ENCODE measurements around the gene METTL17.
"Not testable (repeated sequence)": the region's sequence is repeated elsewhere in the genome, so short reads cannot be mapped to it uniquely, and the experiment has no call there.

Gene METTL17

DNA sequence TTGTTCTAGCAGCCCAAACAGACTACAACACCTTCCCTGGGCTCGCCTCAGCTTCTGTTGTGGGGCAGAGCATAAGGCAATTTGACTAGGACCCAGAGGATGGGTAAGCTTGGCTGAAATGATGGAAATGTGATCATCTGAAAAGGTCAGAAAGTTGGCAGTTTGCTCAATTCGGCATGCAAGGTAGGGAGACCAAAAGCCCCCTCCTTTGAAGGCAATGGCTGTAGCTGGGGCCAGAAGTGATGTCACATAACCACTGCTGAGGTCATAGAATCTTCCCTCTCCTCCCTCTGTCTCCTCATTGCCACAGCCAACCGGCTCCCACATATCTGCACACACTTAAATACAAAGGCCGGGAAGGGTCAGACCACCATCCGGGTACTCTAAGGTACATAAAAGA is 40.1 kb downstream of the METTL17 start, which contains the start of gene TPPP2:
Gene TPPP2, plus strand, starts transcription at position 301 of the 400 bp plus-strand sequence. CDS start 365 bp downstream, outside the sequence.
- TF ChIP-seq POLR2AphosphoS5 (IDR thresholded peaks at IDR 0.05; ENCODE audit: low read depth, low read length) = no peak
- TF ChIP-seq TAF1 (IDR thresholded peaks at IDR 0.05; ENCODE audit: borderline replicate concordance, low read depth, low read length) = no peak
- TF ChIP-seq POLR2A (IDR thresholded peaks at IDR 0.05; ENCODE audit: low read depth, low read length) = no peak
- FAIRE-seq = no peak

DNA sequence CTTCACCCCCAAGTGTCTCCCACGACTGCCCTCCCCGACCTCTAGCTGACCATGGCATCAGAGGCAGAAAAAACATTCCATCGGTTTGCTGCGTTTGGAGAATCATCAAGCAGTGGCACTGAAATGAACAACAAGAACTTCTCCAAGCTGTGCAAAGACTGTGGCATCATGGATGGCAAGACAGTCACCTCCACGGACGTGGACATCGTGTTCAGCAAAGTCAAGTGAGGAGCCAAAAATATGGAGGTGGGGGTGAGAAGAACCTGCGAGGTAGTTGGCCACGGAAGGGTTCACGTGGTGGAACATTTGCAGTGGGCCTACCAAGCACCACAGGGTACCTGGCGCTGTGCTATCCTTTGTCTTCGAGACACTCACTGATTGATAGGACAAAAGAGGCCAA is 40.8 kb downstream of the METTL17 start:
- FAIRE-seq = no peak
- no peak for TF ChIP-seq POLR2A (IDR thresholded peaks at IDR 0.05; ENCODE audit: low read depth, low read length)
- no peak for TF ChIP-seq TAF1 (IDR thresholded peaks at IDR 0.05; ENCODE audit: borderline replicate concordance, low read depth, low read length)
- no peak for TF ChIP-seq POLR2AphosphoS5 (IDR thresholded peaks at IDR 0.05; ENCODE audit: low read depth, low read length)

More for the DNA sequence above, 40.1 kb downstream of the METTL17 start, which contains the start of gene TPPP2:
- no peak for DNase-seq (ENCODE audit: insufficient read length)

DNA sequence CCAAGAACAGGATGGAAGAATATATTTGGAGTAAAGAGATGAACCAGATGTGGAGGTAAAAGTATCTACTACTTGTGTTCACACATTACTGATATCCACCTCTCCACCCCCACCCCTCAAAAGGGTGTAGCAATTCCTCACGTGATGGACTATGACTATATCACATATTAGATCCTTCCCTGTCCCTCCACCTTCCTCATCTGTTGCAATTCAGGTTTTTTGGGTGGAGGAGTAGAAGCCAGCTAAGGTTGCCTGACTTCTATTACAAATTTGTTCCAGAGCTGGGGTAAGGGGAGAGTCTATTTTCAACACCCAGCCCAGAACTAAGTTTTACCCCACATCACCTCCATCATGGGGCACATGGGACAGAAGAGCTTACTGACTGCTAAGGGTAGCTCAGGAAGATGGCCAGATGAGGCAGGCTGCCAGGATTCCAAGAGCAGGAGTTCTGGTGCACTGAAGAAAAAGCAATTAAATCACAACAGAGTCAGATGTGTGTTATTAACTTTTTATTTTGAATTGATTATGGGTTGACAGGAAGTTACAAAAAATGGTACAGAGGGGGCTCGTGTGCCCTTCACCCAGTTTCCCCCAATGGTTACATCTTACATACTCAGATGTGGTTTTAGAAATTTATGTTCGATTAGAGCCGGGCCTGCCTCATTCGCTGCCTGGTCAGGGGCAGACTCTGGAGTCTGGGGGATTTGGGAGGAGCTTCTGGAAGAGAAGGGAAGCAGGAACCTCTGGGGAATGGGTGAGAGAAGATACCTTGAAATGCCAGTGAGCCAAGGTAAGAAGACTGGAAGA is 42.7 kb downstream of the METTL17 start:
- DNase-seq (ENCODE audit: insufficient read length) (no peak), FAIRE-seq (no peak)
- no peak for TF ChIP-seq POLR2AphosphoS5 (IDR thresholded peaks at IDR 0.05; ENCODE audit: low read depth, low read length)
- no peak for TF ChIP-seq TAF1 (IDR thresholded peaks at IDR 0.05; ENCODE audit: borderline replicate concordance, low read depth, low read length)
- TF ChIP-seq POLR2A (IDR thresholded peaks at IDR 0.05; ENCODE audit: low read depth, low read length) = no peak

More for the DNA sequence above, 40.8 kb downstream of the METTL17 start:
- DNase-seq (ENCODE audit: insufficient read length) = no peak

DNA sequence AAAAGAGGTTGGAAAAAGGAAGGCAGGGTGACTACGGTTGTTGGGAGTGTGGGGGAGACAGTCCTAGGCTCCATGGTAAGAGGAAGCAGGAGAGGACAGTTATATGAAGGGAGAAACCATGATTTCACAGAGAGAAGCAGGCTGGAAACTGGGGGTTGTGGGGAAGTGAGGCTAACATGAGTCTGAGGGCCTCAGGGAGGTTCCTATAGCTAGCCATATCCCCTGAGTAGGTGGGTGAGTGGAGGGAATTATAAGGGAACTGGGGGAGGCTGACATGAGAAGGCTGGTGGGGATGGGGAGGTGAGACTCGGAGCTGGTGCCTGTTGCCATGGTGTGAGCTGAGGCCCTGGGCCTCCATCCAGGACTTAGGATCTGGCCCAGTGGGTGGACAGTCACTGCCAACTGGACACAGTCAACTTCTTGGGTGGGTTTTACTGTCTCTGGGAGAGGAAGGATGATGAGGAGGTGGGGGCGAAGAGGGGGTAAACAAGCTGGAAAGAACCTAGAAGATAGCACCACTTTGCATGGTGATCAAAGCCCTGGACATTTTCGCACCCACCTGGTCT is 43.4 kb downstream of the METTL17 start:
- DNase-seq (ENCODE audit: insufficient read length) (no peak), FAIRE-seq (no peak)
- no peak for TF ChIP-seq TAF1 (IDR thresholded peaks at IDR 0.05; ENCODE audit: borderline replicate concordance, low read depth, low read length)
- no peak for TF ChIP-seq POLR2A (IDR thresholded peaks at IDR 0.05; ENCODE audit: low read depth, low read length)
- no peak for TF ChIP-seq POLR2AphosphoS5 (IDR thresholded peaks at IDR 0.05; ENCODE audit: low read depth, low read length)

DNA sequence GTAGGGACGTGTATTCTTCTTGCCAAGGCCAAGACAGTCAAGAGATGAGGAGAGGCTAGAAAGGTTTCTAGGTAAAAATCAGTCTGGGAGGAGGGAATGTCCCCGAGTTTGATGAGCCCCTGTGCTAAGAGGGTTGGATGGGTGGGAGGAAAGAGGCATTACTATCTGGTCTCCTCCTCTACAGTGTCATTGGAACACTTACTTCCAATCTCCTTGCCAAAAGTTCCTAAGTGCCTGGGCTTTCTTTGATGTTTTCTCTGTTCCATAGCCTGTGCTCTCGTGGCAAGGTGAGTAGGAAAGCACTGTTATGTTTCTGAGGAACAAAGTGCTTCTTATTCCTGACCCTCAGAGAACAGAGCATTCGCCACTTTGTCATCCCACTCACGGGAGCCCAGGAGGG is 44.9 kb downstream of the METTL17 start, which contains the start of gene RNASE13:
Gene RNASE13, minus strand, starts transcription at position 101 of the 400 bp plus-strand sequence. CDS start 519 bp downstream, outside the sequence.
- TF ChIP-seq TAF1 (IDR thresholded peaks at IDR 0.05; ENCODE audit: borderline replicate concordance, low read depth, low read length) (no peak), POLR2A (IDR thresholded peaks at IDR 0.05; ENCODE audit: low read depth, low read length) (no peak), POLR2AphosphoS5 (IDR thresholded peaks at IDR 0.05; ENCODE audit: low read depth, low read length) (no peak)
- no peak for DNase-seq (ENCODE audit: insufficient read length)
- no peak for FAIRE-seq

DNA sequence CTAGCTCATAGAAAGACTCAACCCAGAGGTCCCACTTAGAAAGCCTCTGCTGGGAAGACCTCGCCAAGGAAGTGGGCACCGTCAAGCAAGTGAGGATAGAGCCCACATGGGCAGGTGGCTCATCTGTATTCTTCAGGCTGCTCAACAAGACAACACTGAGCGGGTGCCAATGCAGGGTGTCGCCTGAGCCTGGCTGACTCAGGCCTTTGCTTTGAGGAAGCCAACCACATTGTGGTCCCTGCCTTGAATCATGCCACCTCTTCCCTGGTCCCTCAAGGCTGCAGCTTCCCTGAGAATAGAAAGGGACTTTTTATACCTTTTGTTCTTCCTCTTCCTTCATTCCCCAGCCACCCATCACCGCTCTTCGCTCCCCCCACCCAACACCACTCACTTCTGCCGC is 47.0 kb downstream of the METTL17 start:
- no peak for FAIRE-seq
- TF ChIP-seq POLR2AphosphoS5 (IDR thresholded peaks at IDR 0.05; ENCODE audit: low read depth, low read length) = no peak
- no peak for TF ChIP-seq TAF1 (IDR thresholded peaks at IDR 0.05; ENCODE audit: borderline replicate concordance, low read depth, low read length)
- no peak for TF ChIP-seq POLR2A (IDR thresholded peaks at IDR 0.05; ENCODE audit: low read depth, low read length)
- DNase-seq (ENCODE audit: insufficient read length) = no peak

DNA sequence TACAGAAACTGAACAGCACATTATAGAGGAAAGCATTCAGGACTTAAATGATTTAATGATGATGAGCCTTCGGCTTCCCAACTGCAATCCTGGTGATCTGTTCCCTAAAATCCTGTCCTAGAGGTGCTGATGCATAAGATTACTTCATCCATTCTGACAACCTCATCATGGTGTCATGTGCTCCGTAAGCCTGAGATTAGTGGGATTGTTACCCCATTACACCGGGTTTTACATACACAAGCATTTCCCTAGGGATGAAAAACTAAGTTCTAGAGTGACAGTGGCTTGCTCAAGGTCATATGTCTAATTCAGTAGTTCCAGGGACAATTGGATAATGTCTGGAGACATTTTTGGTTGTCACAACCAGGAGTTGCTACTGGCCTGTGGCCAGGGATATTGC is 47.4 kb downstream of the METTL17 start:
- FAIRE-seq = no peak
- no peak for DNase-seq (ENCODE audit: insufficient read length)
- TF ChIP-seq POLR2AphosphoS5 (IDR thresholded peaks at IDR 0.05; ENCODE audit: low read depth, low read length) = no peak
- TF ChIP-seq TAF1 (IDR thresholded peaks at IDR 0.05; ENCODE audit: borderline replicate concordance, low read depth, low read length) = no peak
- TF ChIP-seq POLR2A (IDR thresholded peaks at IDR 0.05; ENCODE audit: low read depth, low read length) = no peak

DNA sequence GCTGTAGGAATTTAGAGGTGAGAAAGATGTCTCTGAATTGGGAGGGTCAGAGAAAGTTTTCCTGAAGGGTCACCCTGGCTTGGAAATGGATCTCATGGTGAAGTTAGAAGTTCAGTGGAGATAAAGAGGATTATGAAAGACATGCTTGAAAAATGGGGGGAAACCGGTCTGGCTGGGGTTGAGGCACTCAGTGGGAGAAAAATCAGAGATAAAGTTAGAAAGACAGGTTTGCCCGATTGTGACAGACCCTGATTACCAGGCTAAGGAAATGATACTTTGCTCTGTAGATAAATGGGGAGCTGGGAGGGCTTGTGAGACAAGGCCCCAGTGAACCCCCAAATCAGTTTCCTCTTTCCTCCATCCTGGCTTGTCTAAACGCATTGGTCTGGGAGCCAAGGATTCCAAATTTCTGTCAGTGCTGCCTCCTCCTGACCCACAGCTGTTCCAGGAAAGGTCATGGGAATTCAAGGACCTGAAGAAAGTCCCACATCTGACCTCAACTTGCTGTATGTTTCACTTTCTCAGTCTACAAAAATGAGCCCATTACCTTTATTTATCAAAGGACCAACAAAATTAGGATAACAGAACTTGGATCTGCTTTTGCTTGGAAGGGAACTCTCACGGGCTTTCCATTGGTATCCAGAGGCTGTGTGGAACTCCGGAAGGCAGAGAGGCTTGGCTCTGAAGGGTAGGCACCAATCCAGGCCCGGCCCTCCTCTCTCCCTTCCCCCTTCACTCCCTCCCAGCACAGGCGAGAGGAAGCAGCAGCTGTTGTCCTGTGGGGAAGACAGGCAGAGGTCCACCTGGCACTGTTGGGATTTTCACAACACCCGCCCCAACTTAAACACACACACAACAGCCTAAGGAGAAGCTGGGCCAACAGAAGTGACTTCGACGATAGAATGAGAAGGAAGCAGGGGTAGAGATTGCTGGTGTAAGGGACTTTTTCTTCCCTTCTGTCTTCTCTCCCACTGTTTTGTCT is 49.0 kb downstream of the METTL17 start:
- TF ChIP-seq POLR2A (IDR thresholded peaks at IDR 0.05; ENCODE audit: low read depth, low read length) (no peak), POLR2AphosphoS5 (IDR thresholded peaks at IDR 0.05; ENCODE audit: low read depth, low read length) (no peak), TAF1 (IDR thresholded peaks at IDR 0.05; ENCODE audit: borderline replicate concordance, low read depth, low read length) (no peak)
- no peak for DNase-seq (ENCODE audit: insufficient read length)
- FAIRE-seq = no peak

DNA sequence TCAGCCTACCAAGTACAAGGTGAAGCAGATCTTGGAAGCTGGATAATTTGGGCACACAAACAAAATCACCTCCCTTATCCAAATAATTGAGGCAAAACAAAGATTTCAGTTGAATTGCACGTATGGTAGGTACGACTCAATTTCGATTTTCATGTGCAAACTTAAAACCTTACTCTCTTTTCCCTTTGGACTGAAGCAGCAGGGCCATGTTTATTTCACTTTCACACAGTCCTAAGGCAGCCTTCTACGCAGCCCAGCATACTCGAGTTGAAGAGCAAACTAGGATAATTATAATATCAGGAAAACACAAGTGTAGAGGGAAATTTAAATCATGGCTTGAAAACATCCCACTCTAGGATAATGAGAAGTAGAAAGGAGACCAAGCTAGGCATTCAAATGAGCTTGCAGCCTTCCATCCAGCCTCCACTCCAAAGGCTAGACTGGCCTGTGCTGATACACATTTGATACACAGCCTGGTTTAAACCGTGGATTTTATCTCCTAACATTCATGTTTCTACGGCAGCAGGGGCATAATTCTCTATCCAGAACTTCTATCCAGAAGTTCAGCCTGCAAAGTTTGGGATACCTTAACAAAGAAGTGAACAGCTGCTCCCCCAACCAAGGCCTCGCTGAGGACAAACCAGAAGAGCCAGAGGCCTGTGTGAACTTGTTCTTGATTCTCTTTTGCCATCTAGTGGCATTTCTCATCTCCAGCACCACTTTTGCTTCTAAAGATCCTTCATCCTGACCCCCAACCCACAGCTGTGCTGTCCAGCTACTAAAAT is 50.0 kb downstream of the METTL17 start:
- TF ChIP-seq POLR2AphosphoS5 (IDR thresholded peaks at IDR 0.05; ENCODE audit: low read depth, low read length) = no peak
- peak; percentile 60 for FAIRE-seq
- no peak for DNase-seq (ENCODE audit: insufficient read length)

DNA sequence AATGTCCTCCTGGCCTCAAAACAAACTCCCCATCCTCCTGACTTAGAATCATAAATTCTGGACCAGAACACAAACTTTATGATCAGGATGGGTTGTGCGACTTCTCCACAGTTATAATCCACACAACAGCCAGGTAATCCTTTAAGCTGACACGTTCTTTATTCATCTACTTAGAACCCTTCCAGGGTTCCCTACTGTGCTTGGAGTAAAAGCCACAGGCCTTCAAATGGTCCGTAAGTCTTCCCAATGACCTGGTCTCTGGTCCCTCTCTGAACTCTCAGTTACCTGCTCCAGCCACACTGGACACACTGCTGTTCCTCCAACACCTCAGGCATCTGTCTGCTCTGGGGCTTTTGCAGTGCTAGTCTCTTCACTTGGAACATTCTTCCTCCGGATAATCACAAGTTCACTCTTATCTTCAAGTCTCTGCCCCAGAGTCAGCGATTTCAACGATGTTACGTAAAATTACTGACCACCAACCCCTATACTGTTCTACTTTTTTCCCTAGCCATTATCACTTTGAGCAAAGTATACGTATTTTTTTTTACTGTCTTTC is 50.7 kb downstream of the METTL17 start:
- FAIRE-seq (no peak), DNase-seq (ENCODE audit: insufficient read length) (no peak)
- no peak for TF ChIP-seq POLR2AphosphoS5 (IDR thresholded peaks at IDR 0.05; ENCODE audit: low read depth, low read length)
- no peak for TF ChIP-seq TAF1 (IDR thresholded peaks at IDR 0.05; ENCODE audit: borderline replicate concordance, low read depth, low read length)
- TF ChIP-seq POLR2A (IDR thresholded peaks at IDR 0.05; ENCODE audit: low read depth, low read length) = no peak

DNA sequence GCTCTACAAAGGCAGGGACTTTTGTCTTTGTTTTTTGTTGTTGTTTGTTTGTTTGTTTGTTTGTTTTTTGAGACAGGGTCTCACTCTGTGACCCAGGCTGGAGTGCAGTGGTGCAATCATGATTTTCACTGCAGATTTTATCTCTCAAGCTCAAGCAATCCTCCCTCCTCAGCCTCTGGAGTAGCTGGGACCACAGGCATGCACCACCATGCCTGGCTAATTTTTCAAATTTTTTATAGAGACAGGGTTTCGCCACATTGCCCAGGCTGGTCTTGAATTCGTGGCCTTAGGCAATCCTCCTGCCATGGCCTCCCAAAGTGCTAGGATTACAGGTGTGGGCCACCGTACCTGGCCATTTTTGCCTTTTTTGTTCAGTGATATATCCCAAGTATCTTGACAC is 51.2 kb downstream of the METTL17 start:
- DNase-seq (ENCODE audit: insufficient read length); FAIRE-seq: not testable (repeated sequence)
